Brain pericyte (primary cell): Measurements from ENCODE around the gene DNMT3B.
"Not testable (repeated sequence)": the region's sequence is repeated elsewhere in the genome, so short reads cannot be mapped to it uniquely, and the experiment has no call there.

Experiments
- DNase-seq: peaks from one replicate; pipeline ENCODE4 v3.0.0-alpha.2; 2012; ENCODE audit warnings: low read depth, low spot score

Gene DNMT3B

DNA sequence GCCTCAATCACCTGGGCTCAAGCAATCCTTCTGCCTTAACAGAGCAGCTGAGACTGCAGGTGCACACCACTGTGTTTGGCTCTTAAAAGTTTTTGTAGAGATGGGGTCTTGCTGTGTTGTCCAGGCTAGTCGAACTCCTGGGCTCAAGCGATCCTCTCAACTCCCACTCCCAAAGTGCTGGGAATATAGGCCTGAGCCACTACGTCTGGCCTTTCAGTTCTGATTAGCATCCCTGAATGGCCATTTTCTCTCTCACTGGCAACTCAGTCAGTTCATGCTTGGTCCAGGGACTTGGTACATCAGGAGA, 28.5 kb downstream of the DNMT3B start:
- no peak for DNase-seq

DNA sequence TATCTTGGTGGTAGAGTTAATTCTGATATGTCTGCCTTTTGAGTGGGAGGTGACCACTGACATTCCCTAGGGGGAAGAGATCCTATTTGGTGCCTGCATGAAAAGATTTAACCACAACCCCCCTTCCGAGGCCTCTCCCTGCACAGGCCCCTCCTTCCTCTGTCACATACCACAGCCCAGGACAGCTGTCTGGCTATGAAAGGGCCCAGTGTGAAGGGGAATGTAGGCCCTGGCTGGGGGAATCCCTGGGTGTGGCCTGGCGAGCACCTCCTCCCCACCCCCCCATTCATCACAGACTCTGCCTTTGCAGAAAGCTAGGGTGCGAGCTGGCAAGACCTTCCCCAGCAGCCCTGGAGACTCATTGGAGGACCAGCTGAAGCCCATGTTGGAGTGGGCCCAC, 30.1 kb downstream of the DNMT3B start:
- DNase-seq: no peak

DNA sequence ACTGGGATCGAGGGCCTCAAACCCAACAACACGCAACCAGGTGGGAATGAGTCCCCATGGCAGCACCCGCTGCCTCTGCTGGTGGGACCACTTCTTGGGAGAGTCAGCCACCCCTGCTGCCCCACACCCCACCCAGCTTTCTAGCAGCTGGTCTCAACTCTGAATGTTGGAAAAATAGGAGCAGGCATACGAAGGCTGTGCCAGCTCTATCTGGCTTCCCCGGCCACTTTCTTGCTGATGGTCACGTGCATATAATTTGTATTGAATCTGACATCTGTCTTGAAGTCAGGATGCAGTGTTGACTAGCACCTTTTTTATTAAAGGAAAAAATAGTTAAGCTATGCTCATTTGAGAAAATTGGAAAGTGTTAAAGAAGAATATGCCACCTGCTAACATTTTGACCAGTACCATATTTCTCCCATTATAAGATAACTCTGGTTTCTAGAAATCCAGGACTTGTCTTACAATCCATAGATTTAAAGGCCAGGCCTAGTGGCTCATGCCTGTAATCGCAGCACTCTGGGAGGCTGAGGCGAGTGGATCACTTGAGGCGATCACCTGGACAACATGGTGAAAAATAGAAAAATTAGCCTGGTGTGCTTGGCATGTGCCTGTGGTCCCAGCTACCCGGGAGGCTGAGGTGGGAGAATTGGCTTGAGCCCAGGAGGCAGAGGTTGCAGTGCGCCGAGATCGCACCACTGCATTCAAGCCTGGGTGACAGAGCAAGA, 30.7 kb downstream of the DNMT3B start:
- DNase-seq: no peak

DNA sequence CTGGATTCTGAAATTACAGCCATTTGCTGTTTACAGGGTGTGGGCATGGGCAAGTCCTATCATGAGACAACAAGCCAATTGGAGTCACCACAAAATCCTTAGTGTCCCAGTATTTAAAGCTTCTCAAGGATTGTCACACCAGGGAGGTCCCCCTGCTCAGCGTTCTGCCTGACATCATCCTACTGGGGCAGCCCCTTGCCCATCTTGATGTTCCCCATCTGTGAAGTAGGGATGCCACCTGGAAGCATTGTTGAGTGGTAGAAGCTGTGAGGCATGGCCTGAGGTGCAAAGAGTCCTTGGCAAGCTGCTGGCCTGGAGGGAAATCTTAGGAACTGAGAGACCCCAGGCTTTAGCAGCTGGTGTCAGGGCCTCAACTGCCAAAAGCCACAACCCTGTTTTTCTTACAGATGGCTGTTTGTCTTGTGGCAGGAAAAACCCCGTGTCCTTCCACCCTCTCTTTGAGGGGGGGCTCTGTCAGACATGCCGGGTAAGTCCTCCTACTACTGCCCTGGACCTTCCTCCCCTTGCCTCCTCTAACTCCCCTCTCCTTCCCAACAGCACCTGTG, 34.3 kb downstream of the DNMT3B start:
- no peak for DNase-seq

DNA sequence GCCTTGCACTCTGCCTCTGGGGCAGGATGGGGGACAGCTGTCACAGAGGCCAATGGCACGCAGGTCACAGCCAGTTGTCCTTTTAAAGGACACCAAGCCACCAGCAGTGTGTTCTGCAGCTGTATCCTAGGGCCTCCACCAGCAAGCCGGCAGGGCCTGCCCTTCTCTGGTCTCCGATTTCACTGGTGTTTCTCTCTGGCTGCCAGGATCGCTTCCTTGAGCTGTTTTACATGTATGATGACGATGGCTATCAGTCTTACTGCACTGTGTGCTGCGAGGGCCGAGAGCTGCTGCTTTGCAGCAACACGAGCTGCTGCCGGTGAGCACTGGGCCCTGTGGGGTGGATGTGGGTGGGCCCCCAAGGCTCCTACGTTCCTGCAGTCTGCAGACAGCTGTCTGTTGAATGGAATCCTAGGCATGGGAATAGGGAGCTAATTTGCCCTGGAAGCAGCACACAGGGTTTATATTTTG, 34.8 kb downstream of the DNMT3B start:
- no peak for DNase-seq

DNA sequence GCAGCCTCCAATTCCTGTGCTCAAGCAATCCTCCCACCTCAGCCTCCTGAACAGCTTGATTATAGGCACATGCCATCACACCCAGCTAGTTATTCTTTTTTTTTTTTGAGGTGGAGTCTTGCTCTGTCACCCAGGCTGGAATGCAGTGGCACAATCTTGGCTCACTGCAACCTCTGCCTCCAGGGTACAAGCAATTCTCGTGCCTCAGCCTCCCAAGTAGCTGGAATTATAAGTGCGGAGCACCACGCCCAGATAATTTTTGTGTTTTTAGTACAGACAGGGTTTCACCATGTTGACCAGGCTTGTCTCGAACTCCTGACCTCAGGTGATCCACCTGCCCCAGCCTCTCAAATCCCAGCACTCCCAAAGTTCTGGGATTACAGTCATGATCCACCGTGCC, 35.4 kb downstream of the DNMT3B start:
- DNase-seq: not testable (repeated sequence)

DNA sequence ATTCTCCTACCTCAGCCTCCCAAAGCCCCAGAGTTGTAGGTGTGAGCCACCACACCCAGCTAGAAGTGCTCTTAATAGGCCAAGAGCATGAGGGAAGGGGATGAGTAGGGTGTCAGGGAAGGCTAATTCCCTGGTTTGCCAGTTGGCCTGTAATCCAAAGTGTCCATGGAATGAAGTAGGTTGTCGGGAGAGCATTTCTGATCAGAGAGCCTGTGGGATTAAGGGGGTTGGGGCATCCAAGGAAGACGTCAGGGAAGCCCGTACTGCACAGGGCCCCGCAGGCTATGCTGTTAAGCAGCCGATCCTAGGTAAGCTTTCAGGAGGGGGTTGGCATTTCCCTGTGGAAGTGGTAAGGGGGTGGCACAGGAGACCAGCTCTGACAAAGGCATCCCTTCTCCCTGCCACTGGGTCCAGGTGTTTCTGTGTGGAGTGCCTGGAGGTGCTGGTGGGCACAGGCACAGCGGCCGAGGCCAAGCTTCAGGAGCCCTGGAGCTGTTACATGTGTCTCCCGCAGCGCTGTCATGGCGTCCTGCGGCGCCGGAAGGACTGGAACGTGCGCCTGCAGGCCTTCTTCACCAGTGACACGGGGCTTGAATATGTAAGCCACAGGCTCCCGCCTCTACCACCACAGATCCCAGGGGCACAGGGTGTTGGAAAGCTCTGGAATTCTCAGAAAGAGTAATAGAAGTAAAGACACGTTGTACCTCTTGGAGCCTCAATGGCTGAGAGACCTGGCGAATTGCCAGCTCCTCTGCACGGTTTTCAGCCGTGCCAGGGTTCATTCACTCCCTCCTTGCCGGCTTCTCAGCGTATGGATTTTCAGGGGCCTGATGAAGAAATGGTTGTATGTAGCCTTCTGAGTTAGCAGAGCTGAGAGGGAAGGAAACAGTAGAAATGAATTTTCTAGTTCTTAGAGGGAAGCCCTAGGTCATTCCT, 36.1 kb downstream of the DNMT3B start:
- DNase-seq: no peak

DNA sequence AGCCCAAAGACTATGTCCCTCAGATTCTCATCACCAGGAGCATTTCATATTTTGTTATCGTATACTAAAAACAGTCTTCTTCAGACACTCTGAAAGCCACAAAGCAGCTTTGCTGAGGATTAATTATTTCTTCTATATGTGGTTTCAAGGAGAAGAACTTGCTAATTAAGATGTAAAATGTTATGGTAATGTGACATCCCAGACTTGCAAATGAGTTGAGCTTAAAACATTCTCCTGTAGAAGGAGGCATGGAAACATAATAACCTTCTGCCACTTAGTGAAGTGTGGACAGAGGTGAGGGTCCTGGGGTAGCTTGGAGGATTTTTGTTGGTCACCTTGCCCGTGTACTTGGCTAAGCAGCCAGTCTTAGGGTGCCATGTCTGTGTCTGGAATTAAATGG, 40.9 kb downstream of the DNMT3B start:
- DNase-seq: no peak

DNA sequence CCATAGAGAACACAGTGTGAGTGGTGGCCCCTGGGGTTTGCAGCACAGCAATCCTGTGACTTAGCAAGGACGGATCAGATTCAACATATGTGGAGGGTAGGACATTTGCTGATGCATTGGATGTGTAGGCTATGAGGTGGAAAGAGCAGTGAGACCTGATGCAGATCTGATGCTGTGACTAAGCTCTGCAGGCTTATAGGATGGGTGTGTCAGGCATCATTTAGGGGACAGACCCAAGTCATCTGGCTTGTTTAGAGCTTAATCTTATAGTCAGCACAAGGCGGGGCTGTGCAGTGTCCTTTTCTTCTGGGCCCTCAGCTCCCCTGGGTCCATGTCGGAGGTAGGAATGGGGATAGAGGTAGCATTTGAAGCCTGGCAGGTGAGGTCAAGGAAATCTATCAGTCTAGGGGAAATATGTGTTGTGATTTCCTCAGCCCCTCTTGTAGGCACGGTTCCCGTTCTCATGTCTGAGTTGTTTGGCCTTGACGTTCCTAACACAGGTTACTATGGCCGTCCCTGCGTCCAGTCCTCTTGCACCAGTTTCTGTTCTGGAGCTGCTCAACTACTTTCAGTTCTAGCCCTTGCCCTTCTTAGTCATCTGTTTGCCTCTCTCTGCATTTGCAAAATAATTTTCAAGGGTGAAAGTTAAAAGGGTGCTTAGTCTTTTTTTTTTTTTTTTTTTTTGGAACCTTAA, 42.0 kb downstream of the DNMT3B start:
- no peak for DNase-seq

DNA sequence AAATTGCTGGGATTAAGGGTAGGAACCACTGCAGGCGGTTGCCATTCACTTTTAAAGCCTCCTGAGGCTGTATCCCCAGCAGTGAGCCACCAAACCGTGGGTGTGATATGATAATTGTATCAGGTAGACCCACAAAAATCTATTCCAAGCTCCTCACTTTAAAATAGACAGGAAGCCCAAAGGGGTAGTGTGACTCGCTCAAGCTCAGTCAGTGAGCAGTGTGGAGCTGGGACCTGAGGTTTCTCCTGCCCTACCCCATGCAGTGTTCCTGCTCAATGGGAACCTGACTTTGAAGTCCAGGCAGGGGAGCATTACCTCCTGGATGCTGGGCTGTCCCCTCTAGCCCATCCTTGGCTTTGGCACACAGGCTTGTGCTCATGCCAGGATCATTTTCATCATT, 42.6 kb downstream of the DNMT3B start:
- no peak for DNase-seq

DNA sequence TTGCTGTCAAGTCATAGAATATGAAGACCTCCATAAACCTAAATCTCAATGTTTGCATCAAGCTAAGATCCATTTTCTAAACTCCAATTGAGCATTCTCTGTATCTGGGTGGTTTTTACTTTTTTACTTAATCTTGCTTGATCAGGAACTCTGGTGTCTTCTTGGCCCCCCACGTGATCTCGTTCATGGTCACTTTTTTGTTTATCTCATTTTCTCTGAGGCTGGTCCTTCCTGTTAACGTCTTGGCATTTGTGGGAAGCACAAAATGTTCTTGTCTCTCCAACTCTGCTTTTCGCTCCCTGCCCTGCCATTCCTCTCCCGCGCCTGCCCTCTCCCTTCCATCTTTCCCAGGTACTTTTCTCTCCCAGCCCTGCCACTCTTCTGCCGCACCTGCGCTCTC, 43.5 kb downstream of the DNMT3B start:
- DNase-seq: no peak

DNA sequence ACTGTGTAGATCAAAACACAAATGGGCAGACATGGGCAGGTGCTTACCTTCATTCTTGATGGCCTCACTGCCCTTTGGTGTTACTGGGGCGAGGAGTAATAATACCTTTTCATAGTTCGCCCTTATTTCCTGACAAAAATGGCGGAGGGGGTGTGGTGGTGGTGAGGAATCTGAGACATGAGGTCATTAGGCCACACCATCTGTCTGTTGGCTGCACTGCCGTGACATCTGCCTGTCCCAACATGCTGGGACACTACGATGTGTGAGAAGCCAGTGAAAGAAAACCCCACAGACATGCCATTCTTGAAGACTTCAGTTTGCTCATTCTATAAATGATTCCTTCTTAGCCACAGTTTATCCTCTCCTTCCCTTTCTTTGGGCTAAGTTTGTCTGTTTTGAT, 44.2 kb downstream of the DNMT3B start:
- no peak for DNase-seq

DNA sequence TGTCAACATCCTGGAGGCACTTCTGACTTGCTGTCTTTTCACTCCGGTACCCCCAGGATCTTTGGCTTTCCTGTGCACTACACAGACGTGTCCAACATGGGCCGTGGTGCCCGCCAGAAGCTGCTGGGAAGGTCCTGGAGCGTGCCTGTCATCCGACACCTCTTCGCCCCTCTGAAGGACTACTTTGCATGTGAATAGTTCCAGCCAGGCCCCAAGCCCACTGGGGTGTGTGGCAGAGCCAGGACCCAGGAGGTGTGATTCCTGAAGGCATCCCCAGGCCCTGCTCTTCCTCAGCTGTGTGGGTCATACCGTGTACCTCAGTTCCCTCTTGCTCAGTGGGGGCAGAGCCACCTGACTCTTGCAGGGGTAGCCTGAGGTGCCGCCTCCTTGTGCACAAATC, 45.5 kb downstream of the DNMT3B start:
- no peak for DNase-seq

DNA sequence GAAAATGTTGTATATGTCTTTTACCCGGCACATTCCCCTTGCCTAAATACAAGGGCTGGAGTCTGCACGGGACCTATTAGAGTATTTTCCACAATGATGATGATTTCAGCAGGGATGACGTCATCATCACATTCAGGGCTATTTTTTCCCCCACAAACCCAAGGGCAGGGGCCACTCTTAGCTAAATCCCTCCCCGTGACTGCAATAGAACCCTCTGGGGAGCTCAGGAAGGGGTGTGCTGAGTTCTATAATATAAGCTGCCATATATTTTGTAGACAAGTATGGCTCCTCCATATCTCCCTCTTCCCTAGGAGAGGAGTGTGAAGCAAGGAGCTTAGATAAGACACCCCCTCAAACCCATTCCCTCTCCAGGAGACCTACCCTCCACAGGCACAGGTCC, 46.3 kb downstream of the DNMT3B start:
- no peak for DNase-seq

DNA sequence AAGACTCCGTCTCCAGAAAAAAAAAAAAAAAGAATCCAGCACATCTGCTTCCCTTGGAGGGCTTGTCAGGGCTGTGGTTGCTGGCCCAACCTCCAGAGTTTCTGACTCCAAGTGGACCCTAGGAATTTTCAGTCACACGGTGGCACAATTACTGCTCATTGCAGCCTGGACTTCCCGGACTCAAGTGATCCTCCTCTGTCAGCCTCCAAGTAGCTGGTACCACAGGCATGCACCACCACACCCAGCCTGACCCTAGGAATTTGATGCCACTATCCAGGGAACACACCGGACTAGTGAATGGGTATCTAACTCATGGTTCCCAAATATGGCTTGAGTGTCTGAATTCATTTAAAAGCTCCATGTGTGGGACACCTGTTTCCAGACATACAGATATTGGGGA, 47.7 kb downstream of the DNMT3B start:
- no peak for DNase-seq

DNA sequence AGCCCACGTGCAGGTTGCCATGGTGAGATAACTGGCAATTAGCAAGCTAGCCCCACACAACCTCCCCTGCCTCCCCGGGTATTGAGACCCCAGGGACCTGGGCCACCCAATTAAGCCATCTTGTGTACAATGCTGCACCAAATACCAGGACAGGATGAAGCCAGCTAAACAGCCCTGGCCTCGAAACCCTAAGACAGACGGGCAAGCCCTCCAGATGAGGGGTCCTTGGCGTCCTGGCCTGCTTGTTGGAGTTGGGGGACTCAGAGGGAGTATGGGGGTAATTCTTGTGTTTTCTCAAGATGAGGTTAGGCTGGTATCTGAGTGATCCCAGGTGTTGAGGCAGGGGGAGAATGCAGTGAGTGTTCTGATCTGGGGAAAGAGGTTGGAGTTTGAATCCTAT, 48.8 kb downstream of the DNMT3B start:
- no peak for DNase-seq

DNA sequence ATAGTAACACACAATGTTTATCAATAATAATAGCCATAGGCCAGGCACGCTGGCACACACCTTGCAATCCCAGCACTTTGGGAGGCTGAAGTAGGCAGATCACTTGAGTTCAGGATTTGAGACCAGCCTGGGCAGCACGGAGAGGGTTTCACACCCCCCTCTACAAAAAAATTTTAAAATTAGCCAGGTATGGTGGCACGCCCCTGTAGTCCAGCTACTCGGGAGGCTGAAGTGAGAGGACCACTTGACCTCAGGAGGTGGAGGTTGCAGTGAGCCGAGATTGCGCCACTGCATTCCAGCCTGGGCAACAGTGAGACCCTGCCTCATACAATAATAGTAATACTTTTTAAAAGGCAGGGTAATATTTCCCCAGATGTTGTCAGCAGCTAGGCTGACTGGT, 49.7 kb downstream of the DNMT3B start:
- DNase-seq: no peak

DNA sequence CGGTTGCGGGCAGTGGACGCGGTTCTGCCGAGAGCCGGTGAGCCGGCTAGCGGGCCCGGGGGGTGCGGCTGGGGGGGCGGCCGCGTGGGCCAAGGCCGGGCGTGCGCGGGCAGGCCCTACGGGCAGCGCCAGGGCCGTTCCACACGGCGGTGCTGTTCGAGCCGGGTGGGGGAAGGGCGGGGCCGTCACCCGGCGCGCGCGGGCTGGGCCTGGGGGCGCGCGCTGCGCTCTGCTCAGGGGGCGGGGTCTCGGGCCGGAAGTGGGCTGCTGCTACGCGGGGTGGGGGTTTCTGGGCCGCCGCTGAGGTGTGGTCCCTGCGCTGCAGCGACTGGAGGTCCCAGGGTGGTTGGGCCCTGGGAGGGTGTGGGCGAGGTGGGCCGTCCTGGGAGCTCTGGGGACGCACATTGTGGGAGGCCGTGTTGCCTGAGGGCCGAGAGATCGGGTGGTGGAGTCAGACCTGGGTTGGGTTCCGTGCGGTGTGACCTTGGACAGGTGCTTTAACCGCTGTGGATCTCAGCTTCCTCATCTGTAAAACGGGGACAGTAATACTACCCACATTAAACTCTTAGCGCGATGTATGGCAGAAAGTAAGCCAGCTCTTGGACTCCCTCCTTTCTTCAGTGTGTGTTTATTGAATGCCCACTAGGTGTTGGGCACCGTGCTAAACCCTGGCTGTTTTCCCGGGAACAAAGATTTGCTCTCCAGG, 58.0 kb downstream of the DNMT3B start:
- no peak for DNase-seq

DNA sequence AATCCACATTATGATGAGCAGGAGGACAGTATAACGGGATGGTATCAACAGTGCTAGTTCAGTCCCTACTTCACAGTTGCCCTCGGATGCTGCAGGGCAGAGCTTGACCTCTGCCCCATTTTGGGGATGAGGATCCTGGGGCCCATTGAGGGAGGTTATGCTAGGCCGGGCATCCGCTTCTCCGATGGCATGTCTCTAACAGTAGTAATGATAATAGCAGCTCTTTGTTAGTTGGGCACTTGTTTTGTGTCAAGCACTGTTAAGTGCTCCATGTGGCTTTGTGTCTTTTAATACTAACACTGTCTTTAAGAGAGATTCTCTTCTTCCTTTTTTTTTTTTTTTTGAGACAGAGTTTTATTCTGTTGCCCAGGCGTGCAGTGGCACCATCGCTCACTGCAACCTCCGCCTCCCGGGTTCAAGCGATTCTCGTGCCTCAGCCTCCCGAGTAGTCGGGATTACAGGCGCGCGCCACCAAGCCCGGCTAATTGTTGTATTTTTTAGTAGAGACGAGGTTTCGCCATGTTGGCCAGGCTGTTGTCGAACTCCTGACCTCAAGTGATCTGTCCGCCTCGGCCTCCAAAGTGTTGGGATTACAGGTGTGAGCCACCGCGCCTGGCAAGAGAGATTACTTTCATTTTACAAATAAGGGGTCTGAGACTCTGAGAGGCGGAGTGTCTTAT, 58.7 kb downstream of the DNMT3B start:
- no peak for DNase-seq

DNA sequence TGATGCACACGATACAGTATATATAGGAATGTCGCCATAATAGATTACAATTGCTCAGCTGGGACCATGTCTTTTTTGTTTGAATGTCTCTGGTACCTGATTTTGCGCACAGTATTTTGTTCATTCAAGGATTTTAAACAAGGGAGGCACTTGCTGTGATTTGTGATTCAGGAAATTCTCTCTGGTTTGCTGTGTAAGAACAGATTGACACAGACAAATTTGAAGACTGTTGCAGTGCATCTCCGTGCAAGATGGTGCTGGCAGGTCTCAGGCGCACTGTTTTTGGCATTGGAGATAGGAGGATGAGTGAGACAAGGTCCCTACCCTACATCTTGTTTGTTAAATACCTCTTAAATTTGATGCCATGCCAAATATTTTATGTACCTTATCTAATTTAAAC, 60.0 kb downstream of the DNMT3B start:
- no peak for DNase-seq

DNA sequence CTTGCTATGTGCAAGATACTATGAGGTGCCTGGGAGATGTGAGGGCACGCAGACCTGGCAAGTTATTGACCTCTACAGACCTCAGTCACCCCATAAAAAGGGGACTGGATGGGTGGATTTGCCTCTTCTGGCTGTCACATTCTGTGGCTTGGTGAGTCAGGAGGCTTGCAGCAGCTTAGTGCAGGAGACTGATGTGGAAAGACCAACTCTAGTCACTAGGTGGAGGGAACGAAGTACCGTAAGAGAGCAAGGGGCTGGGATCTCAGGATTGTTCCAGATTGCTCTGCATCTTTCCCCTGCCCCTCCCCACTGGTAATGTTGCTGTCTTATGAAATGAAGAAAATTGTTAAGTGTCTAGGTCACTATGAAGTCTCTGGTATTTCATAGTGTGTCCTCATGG, 60.9 kb downstream of the DNMT3B start:
- DNase-seq: no peak
